ENCODE results near the gene RPS21. TPM values are rescaled to one million over a fixed set of nuclear protein-coding genes. Genes with fewer than 3 reads are reported as not detected.

Gene RPS21
- total RNA-seq, 4 donors from 2014 or later: 1,371 to 3,195 (median 1,826) TPM

DNA sequence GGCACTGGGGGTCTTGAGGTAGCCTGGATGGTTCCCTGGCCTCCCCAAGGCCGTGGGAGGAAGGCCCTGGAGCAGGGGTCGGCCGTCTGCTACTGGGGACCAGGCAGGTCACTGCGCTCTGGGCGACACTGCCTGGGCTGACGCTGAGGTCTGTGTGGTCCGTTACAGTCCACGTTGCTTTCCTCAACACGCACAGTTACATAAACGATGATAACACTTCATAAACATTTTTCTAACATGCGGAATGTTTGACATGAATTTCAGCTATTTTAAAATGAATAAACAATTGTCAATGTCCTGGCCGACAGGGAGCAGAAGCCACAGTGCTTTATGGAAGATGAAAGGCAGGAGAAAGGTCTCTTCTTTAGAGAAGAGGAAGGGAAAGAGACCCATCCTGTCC, 50.6 kb downstream of the RPS21 start:
- WGBS, 2 donors: 52 to 53% methylated on average over 12 of the region's 12 CpGs
- Histone ChIP-seq H3K27ac (no peak overlapping the region), H3K4me1 (peaks cover 0 to 7% (median 0%) of the 10 kb centered on the region in 4 donors), H3K4me3 (no peak overlapping the region), H3K36me3 (no peaks in the 10 kb centered on the region), H3K9me3 (no peaks in the 10 kb centered on the region), H3K27me3 (peaks cover 0 to 63% of the 10 kb centered on the region in 2 donors)
- TF ChIP-seq, protein P1, sequence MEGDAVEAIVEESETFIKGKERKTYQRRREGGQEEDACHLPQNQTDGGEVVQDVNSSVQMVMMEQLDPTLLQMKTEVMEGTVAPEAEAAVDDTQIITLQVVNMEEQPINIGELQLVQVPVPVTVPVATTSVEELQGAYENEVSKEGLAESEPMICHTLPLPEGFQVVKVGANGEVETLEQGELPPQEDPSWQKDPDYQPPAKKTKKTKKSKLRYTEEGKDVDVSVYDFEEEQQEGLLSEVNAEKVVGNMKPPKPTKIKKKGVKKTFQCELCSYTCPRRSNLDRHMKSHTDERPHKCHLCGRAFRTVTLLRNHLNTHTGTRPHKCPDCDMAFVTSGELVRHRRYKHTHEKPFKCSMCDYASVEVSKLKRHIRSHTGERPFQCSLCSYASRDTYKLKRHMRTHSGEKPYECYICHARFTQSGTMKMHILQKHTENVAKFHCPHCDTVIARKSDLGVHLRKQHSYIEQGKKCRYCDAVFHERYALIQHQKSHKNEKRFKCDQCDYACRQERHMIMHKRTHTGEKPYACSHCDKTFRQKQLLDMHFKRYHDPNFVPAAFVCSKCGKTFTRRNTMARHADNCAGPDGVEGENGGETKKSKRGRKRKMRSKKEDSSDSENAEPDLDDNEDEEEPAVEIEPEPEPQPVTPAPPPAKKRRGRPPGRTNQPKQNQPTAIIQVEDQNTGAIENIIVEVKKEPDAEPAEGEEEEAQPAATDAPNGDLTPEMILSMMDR (IDR thresholded peaks at IDR 0.05): no peak
- TF ChIP-seq POLR2A (IDR thresholded peaks at IDR 0.05): no peak
- no peak for TF ChIP-seq EP300 (IDR thresholded peaks at IDR 0.05)
- no peak for DNase-seq (ENCODE audit: low spot score in 2 of 2)

DNA sequence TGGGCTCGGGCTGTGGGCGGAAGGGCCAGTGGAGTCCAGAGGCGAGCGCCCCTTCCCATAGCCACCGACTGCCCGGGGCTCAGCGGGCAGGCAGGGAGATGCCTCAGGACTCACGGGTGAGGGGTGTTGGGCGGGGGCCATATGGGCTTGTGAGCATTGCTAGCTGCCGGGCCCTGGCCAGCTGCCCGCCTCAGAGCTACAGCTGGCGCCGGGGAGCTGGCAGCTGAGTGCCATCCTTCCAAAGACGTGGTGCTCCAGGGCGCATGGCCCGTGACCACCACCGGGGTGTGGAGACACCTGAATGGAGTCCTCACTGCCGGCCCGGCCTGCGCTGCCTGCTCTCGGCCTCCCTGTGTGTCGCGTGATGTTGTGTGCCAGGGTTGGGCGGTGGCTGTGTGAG, 51.0 kb downstream of the RPS21 start:
- Histone ChIP-seq H3K9me3 (no peaks in the 10 kb centered on the region), H3K4me1 (peaks cover 0 to 7% (median 0%) of the 10 kb centered on the region in 4 donors), H3K27ac (no peak overlapping the region), H3K4me3 (no peak overlapping the region), H3K27me3 (peaks cover 0 to 60% of the 10 kb centered on the region in 2 donors), H3K36me3 (no peaks in the 10 kb centered on the region)
- whole genome bisulfite sequencing, 2 donors: 73 to 74% methylated on average over 23 to 24 of the region's 24 CpGs
- TF ChIP-seq POLR2A (IDR thresholded peaks at IDR 0.05) (no peak), EP300 (IDR thresholded peaks at IDR 0.05) (no peak)
- TF ChIP-seq, protein P1 (IDR thresholded peaks at IDR 0.05): no peak
- DNase-seq (ENCODE audit: low spot score in 2 of 2): no peak

Other genes with a start within 250 kb of the RPS21 start
- gene PSMA7, start 243.7 kb upstream of the RPS21 start, total RNA-seq: 100 to 1,000 TPM; 213 to 377 (median 341) TPM
- gene SS18L1, start 243.3 kb upstream of the RPS21 start, total RNA-seq: 10 to 100 TPM; 12.4 to 23.1 (median 13.7) TPM
- gene MTG2, start 204.1 kb upstream of the RPS21 start, total RNA-seq: 10 to 100 TPM; 24.7 to 46.9 (median 41.6) TPM
- gene HRH3, start 166.8 kb upstream of the RPS21 start, total RNA-seq: not detected
- gene OSBPL2, start 148.6 kb upstream of the RPS21 start, total RNA-seq: 10 to 100 TPM; 23.1 to 31.6 (median 27.1) TPM
- gene ADRM1, start 84.1 kb upstream of the RPS21 start, total RNA-seq: 100 to 1,000 TPM; 111 to 132 (median 129) TPM
- gene LAMA5, start 19.8 kb upstream of the RPS21 start, total RNA-seq: 100 to 1,000 TPM in 3 of 4 donors, 10 to 100 TPM in 1; 95.2 to 230 (median 139) TPM
- 1 to 10 TPM; 1.1 to 9.9 (median 6.2) TPM for gene CABLES2, start 20.2 kb downstream of the RPS21 start, total RNA-seq
- not detected for gene RBBP8NL, start 40.4 kb downstream of the RPS21 start, total RNA-seq
- gene GATA5, start 88.9 kb downstream of the RPS21 start, total RNA-seq: under 1 TPM in 1 of 4 donors, not detected in 3; 0.20 TPM